SK-N-SH (cell line): Measurements from ENCODE around the gene SOBP. TPM values are rescaled to one million over a fixed set of nuclear protein-coding genes. Genes with fewer than 3 reads are reported as not detected.

ENCODE experiments used
- CTCF ChIA-PET: fragments of 300-600, 350-600 bp; formaldehyde crosslinking; extraction: SDS; loops from one replicate; lab custom pipeline; 2021; lab: Yijun Ruan, JAX
- POLR2A ChIA-PET: fragments of 350-600 bp; sonication (Branson Sonifier 250); formaldehyde crosslinking; extraction: SDS; loops from one replicate; lab custom pipeline; 2020; ENCODE audit warnings: antibody characterized with exemption, inconsistent platforms; lab: Yijun Ruan, JAX
- DNase-seq: peaks from one replicate; pipeline ENCODE4 v3.0.0; 2012
- H2AFZ ChIP-seq: fragments of 200-600 bp; sonication (generic); 2 replicates; pipeline ENCODE4 v1.8.1; 2016; ENCODE audit warnings: antibody characterized with exemption, mild to moderate bottlenecking, low read depth
- H3F3A ChIP-seq: fragments of 200-600 bp; sonication (generic); replicated peaks from 2 replicates; pipeline ENCODE3; 2016; ENCODE audit warnings: antibody characterized with exemption, mild to moderate bottlenecking; ENCODE audit not compliant: insufficient read depth
- H3K27ac ChIP-seq, 2 experiments: fragments of 200-500 bp in 1 of 2; fragments of 200-600 bp in 1 of 2; sonication (Bioruptor generic) in 1 of 2; sonication (generic), shearing (Covaris generic) in 1 of 2; 2 replicates each; pipeline versions ENCODE4 v1.5.1 to v1.6.1; 2014 to 2016; ENCODE audit warnings: low read depth in 2 of 2, inconsistent platforms in 1 of 2, low read length in 1 of 2, mild to moderate bottlenecking in 1 of 2, mixed read lengths in 1 of 2
- H3K27me3 ChIP-seq: fragments of 200-600 bp; sonication (generic), shearing (Covaris generic); 2 replicates; pipeline ENCODE4 v1.6.1; 2016; ENCODE audit warnings: mixed run types; ENCODE audit not compliant: insufficient read depth
- H3K36me3 ChIP-seq, 2 experiments: fragments of 200-500 bp in 1 of 2; fragments of 200-600 bp in 1 of 2; sonication (Bioruptor generic) in 1 of 2; sonication (generic) in 1 of 2; replicated peaks in 1 of 2; 2 replicates each; pipeline versions ENCODE3 to v1.5.1; 2014 to 2016; ENCODE audit warnings: low read length in 1 of 2, mild to moderate bottlenecking in 1 of 2; ENCODE audit not compliant: insufficient read depth in 2 of 2, control insufficient read depth in 1 of 2
- H3K4me1 ChIP-seq, 2 experiments: fragments of 200-500 bp in 1 of 2; fragments of 200-600 bp in 1 of 2; sonication (Bioruptor generic) in 1 of 2; sonication (generic), shearing (Covaris generic) in 1 of 2; 2 replicates each; pipeline versions ENCODE4 v1.5.1 to v1.6.1; 2014 to 2016; ENCODE audit warnings: low read depth in 1 of 2, low read length in 1 of 2, mixed run types in 1 of 2; ENCODE audit not compliant: insufficient read depth in 2 of 2, control insufficient read depth in 1 of 2
- H3K4me2 ChIP-seq: fragments of 200-600 bp; sonication (generic), shearing (Covaris generic); 2 replicates; pipeline ENCODE4 v1.6.1; 2017; ENCODE audit warnings: mixed run types
- H3K4me3 ChIP-seq, 2 experiments: fragments of 200-500 bp in 1 of 2; fragments of 200-600 bp in 1 of 2; sonication (Bioruptor generic) in 1 of 2; sonication (generic), shearing (Covaris generic) in 1 of 2; 2 replicates each; pipeline versions ENCODE4 v1.5.1 to v1.8.1; 2014 to 2016; ENCODE audit warnings: low read depth in 2 of 2, inconsistent platforms in 1 of 2, low read length in 1 of 2, mild to moderate bottlenecking in 1 of 2, mixed read lengths in 1 of 2, moderate library complexity in 1 of 2
- H3K79me2 ChIP-seq: fragments of 200-600 bp; sonication (generic); 2 replicates; pipeline ENCODE4 v1.8.1; 2017; ENCODE audit warnings: mild to moderate bottlenecking; ENCODE audit not compliant: insufficient read depth
- H3K9ac ChIP-seq: fragments of 200-600 bp; sonication (generic); 2 replicates; pipeline ENCODE4 v1.6.1; 2017; ENCODE audit warnings: mixed run types
- H3K9me2 ChIP-seq: fragments of 200-600 bp; sonication (generic); 2 replicates; pipeline ENCODE4 v1.6.1; 2017; ENCODE audit warnings: mixed run types
- H3K9me3 ChIP-seq: fragments of 200-600 bp; sonication (generic); 2 replicates; pipeline ENCODE4 v1.6.1; 2017; ENCODE audit warnings: mixed run types, mild to moderate bottlenecking, moderate library complexity
- H4K20me1 ChIP-seq: fragments of 200-600 bp; sonication (generic); 2 replicates; pipeline ENCODE4 v1.6.1; 2017; ENCODE audit warnings: mild to moderate bottlenecking, mixed run types; ENCODE audit not compliant: insufficient read depth
- CHD2 ChIP-seq: fragments of 150-350 bp; IDR thresholded peaks from 2 replicates; pipeline ENCODE4 v1.6.1; 2018; ENCODE audit warnings: low read length; ENCODE audit not compliant: partially characterized antibody
- ELF1 ChIP-seq: IDR thresholded peaks from 2 replicates; pipeline ENCODE4 v1.4.0; 2012
- EZH2phosphoT487 ChIP-seq: fragments of 200-600 bp; sonication (generic); IDR thresholded peaks from 2 replicates; pipeline ENCODE4 v1.6.1; 2017; ENCODE audit warnings: low read depth, mixed run types, mild to moderate bottlenecking, antibody characterized with exemption, moderate library complexity, borderline replicate concordance
- FOSL2 ChIP-seq: IDR thresholded peaks from 2 replicates; pipeline ENCODE4 v1.4.0; 2012; ENCODE audit warnings: low read depth, mild to moderate bottlenecking, moderate library complexity, borderline replicate concordance
- FOXM1 ChIP-seq: IDR thresholded peaks from 2 replicates; pipeline ENCODE4 v1.4.0; 2012; ENCODE audit warnings: low read depth, mild to moderate bottlenecking
- GATA2 ChIP-seq: sonication (generic); formaldehyde crosslinking; IDR thresholded peaks from 2 replicates; pipeline ENCODE4 v1.5.0; 2020; ENCODE audit warnings: mild to moderate bottlenecking, missing genetic modification reagents
- JUND ChIP-seq: IDR thresholded peaks from 2 replicates; pipeline ENCODE4 v1.4.0; 2012
- MXI1 ChIP-seq: IDR thresholded peaks from 2 replicates; pipeline ENCODE4 v1.6.1; 2012; ENCODE audit warnings: mild to moderate bottlenecking, low read depth, low read length, improper control_type of control experiment
- TCF12 ChIP-seq: IDR thresholded peaks from 2 replicates; pipeline ENCODE4 v1.4.0; 2012
- WGBS: methylation state at CpG from one replicate; pipeline ENCODE4 v1.1.6; 2017; ENCODE audit warnings: low lambda C conversion rate; 5-methylcytosine and 5-hydroxymethylcytosine counted together
- polyA plus RNA-seq, 3 experiments: library from polyadenylated mRNA; depleted of rRNA; stranded (reverse); fragments of >200 nt; gene quantifications; 2 replicates each; pipeline ENCODE4 v1.2.3, GENCODE V29; 2012
- TF ChIP-seq, protein P1 (sequence below): fragments of 150-350 bp; IDR thresholded peaks from 2 replicates; pipeline ENCODE4 v1.6.1; 2017; ENCODE audit warnings: antibody characterized with exemption, low read length, low read depth, borderline replicate concordance

SOBP gene
- polyA plus RNA-seq, 1 of the 3 experiments (the other 2 are of a cell fraction), result 0.61 TPM

GRCh38 chr6:107493158-107494057 is 3.5 kb downstream of the SOBP start:
- no peak overlapping the region for H3K9ac ChIP-seq
- TF ChIP-seq FOXM1, result no peak
- TF ChIP-seq CHD2, result no peak
- TF ChIP-seq FOSL2, result no peak
- TF ChIP-seq GATA2 (CRISPR knock-in tag), result no peak
- no peak for TF ChIP-seq MXI1
- TF ChIP-seq, all 33 proteins: peak for 0
- peaks cover 17% of the 10 kb centered on the region for H3F3A ChIP-seq
- H3K4me2 ChIP-seq, result peak overlapping the region; percentile 82
- ChIA-PET POLR2A (interaction anchor here (0.8 to 1.5 kb wide), 3 partner anchors 60 to 160 kb away, joined by 3 to 6 read pairs (median 5); no protein-coding TSS in a partner anchor), CTCF (interaction anchor here (0.8 to 8.3 kb wide), 12 partner anchors 11 to 182 kb away, joined by 3 to 35 read pairs (median 4); partner anchors contain the start of gene PDSS2)
- H3K4me3 ChIP-seq, result peak overlapping the region in 1 of 2 experiments; percentile 59; a peak in 1 of 4 replicates
- H3K27me3 ChIP-seq, result no peaks in the 10 kb centered on the region
- H3K9me2 ChIP-seq, result no peaks in the 10 kb centered on the region
- 29% methylated on average over 12 of the region's 12 CpGs for WGBS
- H3K79me2 ChIP-seq, result no peaks in the 10 kb centered on the region
- H3K9me3 ChIP-seq, result no peaks in the 10 kb centered on the region
- no peaks in the 10 kb centered on the region for H3K36me3 ChIP-seq
- H3K27ac ChIP-seq, result peak overlapping the region in 1 of 2 experiments; percentile 71; a peak in 1 of 4 replicates
- no peak for DNase-seq
- H4K20me1 ChIP-seq, result peaks cover 4% of the 10 kb centered on the region; the same call in 1 of the 2 replicates
- H2AFZ ChIP-seq, result no peak overlapping the region; the same call in 1 of the 2 replicates
- H3K4me1 ChIP-seq, result peaks cover 13 to 32% of the 10 kb centered on the region in 2 experiments

- Histone ChIP-seq H2AFZ (no peak overlapping the region), H3K4me3 (no peak overlapping the region; a peak in 1 of 4 replicates), H4K20me1 (peaks cover 4% of the 10 kb centered on the region; the same call in 1 of the 2 replicates), H3K9ac (no peak overlapping the region), H3K4me1 (peaks cover 13 to 28% of the 10 kb centered on the region in 2 experiments), H3K9me2 (no peaks in the 10 kb centered on the region), H3K27me3 (no peaks in the 10 kb centered on the region), H3K36me3 (no peaks in the 10 kb centered on the region), H3F3A (peaks cover 17% of the 10 kb centered on the region), H3K79me2 (no peaks in the 10 kb centered on the region), H3K4me2 (peak overlapping the region; percentile 45; the same call in 1 of the 2 replicates), H3K27ac (no peak overlapping the region; a peak in 2 of 4 replicates), H3K9me3 (no peaks in the 10 kb centered on the region)
- no peak for DNase-seq
- WGBS, result 84% methylated on average over 7 of the region's 7 CpGs
- ChIA-PET CTCF (interaction anchor here (0.6 kb wide), 1 partner anchor 43 kb away, joined by 3 read pairs; no protein-coding TSS in a partner anchor), POLR2A (no interaction called here)
- TF ChIP-seq JUND, result no peak
- no peak for TF ChIP-seq TCF12
- TF ChIP-seq, protein P1, sequence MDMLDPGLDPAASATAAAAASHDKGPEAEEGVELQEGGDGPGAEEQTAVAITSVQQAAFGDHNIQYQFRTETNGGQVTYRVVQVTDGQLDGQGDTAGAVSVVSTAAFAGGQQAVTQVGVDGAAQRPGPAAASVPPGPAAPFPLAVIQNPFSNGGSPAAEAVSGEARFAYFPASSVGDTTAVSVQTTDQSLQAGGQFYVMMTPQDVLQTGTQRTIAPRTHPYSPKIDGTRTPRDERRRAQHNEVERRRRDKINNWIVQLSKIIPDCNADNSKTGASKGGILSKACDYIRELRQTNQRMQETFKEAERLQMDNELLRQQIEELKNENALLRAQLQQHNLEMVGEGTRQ, result no peak
- no peak for TF ChIP-seq ELF1
- no peak for TF ChIP-seq EZH2phosphoT487
These were observed 5.3 kb downstream of the SOBP start for GRCh38 chr6:107495196-107495643.
